Heart left ventricle (tissue), 13 donors: ENCODE data around the gene WASF3.

Experiments used
- CTCF ChIP-seq, 12 donors: fragments of 200-600 bp; sonication (generic) in 4 of 12; IDR thresholded peaks; one replicate each; pipeline versions ENCODE4 v1.5.0 to v1.8.0; 2018 to 2022; ENCODE audit warnings: antibody characterized with exemption in 12 of 12, mild to moderate bottlenecking in 5 of 12
- POLR2A ChIP-seq, 2 donors: fragments of 450-650 bp; IDR thresholded peaks; one replicate each; pipeline ENCODE4 v1.6.1; 2017; ENCODE audit warnings: antibody characterized with exemption in 2 of 2, mild to moderate bottlenecking in 2 of 2, moderate library complexity in 2 of 2
- donor health status: ischemic (EF 13 %, LVEDD 7.1; RV severe dilation, severe dysfunction).
- donor health status: DM: no; HTN: yes; CAD: no.
- donor health status: DM: no; HTN: no; CAD: no.
- donor health status: ischemic (EF 25% LVEDD 6.9; RV normal size, moderate dysfunction).
- donor health status: ischemic (EF 25% LVEDD 5.7; RV mildly dilated, moderate dysfunction).
- donor health status: ischemic (EF 35%, LVEDD 5.7; RV mildly dilated, moderate dysfunction).
- donor health status: nonischemic (EF 11% LVEDD 7.7; RV severe dilation, severe dysfunction).
- donor health status: DM: yes; HTN: yes; CAD: no.
- donor health status: PGD.
- donor health status: ischemic (EF 29% LVEDD 5.4; RV normal size, mild dysfunction).
- donor health status: nonischemic (EF 23%, LVEDD 6.1; RV moderate dilation, normal function).

GRCh38 chr13:26668357-26669146, 111.1 kb downstream of the WASF3 start:
- no peak for TF ChIP-seq POLR2A (IDR thresholded peaks at IDR 0.05)
- TF ChIP-seq CTCF (IDR thresholded peaks at IDR 0.05) = no peak
